ENCODE data around the gene RHEX.

The RHEX gene

DNA sequence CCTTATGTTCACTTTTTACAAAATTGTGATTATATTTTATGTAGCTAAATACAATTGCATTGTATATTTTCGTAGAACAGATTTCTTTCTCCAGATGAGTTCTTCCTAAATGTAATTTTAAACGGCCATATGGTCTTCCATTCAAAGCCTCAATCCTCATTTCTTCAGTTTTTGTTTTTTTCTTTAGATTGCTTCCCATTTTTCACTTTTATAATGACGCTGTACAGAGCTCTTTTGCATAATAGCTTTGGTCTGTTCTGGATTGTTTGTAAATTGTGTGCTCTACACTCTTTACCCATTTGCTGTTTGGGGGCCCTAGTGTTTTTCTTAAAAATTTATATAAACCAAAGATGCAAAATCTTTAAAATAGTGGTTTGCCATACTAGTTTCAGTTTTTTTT lies 36.4 kb downstream of the RHEX start:
- DNase-seq: no peak

DNA sequence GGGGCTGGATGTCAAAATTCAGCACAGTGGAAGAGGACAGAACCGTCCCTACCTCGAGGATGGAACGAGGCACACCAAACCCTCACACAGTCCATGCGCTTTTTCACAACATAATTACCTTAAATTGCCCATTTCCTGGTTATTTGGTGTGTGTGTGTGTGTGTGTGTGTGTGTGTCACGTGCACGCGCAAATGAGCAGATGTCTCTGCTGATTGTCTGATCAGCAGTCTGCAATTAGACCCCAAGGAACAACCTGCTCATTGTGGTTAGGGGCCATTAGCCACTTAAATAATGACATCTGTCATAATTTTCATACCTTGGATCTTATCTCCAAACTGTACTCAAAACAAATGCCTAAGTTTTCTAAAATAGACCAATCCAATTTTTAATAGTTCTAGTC lies 41.1 kb downstream of the RHEX start:
- no peak for DNase-seq

DNA sequence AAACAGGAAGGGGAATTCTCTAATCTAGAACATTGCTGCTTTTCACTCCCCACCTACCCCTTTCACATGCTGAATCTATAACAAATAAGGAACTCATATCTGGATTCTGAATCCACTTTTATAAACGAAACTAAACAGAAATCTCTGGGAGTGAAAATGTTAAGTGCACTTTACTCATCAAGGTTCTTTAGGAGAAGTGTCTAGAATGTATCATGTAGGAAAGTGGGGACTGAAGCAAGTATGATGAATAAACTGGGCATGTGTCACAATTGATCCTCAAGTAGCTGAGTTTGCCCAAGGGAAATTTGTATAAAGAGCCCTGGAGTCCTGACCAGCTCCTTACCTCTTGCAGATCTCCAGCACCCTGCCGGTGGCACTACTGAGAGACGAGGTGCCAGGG lies 44.4 kb downstream of the RHEX start:
- no peak for DNase-seq

DNA sequence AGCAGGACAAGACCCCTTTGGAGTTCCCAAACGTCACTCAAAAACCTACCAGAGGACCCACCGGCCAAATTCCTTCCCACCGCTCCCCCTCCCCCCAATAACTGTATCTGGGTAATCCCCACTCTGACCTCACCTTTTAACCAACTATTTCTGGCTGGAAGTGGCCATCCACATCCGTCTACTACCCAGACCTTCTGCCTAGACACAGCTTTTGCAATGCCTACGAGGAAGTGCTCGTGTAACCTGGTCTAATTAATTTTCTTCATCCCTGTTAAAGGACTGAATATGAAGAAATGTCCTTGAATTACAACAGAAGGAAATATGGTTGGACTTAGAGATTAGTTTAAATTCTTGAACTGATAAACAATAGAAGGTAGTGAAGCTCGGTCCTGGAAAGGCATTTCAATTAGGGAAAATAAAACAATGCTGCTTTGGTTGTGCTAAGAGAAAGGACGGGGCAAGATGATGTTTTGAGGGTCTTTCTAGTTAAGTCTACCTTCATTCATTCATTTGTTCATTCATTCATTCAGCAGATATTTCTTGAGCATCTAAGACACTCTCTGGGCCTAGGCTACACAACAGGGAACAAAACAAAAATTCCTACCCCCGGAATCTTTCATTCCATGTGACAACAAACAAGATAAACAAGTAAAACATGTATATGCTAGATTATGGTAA lies 45.4 kb downstream of the RHEX start:
- no peak for DNase-seq

DNA sequence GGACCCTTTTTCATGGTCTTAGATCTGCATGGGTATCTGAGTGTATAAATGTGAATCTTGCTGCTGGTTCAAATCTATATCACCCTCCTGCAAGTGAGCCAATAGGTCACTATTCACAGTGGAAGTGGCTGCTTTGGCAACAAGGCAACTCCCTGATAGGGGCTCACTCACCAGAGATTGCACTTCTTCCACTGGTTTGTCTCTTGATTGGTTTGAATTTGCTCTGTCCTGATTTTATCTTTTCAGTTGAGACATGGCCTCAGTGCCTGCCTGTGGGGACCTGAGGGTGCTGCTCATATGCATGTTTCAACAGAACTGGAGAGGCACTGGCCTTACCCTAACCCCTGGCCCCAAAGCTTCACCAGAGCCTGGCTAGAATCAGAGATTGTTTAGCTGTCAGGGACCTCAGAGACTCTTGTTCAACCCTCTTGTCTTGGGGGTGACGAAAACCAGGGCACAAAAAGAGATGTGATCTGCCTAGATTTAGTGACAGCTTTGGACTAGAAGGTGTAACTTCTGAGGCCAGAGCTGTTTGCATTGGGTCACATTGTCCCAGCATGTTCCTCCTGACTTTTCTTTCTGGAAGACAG lies 47.3 kb downstream of the RHEX start:
- no peak for DNase-seq

DNA sequence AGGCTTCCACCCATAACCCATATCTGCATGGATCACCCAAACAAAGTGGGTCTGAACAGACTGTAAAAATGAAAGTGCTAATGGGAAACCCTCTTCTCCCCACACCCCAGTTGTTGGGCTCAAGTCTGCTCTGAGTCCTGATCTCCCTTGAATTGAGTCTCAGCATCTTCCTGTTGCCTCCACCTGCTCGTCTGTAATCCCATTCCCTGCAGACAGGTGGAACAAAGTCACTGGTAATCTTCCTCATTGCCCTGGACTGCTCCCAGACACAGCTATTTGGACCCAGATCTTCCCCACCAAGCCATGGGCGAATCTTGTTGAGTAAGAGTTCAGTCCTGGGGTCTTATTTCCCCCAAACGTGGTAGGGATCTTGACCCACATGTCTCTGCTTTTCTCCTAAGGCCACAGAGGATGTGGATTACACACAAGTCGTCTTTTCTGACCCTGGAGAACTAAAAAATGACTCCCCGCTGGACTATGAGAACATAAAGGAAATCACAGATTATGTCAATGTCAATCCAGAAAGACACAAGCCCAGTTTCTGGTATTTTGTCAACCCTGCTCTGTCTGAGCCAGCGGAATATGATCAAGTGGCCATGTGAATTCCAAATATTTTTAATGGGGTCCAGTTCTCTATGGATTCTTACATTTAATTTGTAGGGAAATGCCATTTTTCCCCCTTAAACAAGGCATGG lies 48.5 kb downstream of the RHEX start:
- no peak for DNase-seq

DNA sequence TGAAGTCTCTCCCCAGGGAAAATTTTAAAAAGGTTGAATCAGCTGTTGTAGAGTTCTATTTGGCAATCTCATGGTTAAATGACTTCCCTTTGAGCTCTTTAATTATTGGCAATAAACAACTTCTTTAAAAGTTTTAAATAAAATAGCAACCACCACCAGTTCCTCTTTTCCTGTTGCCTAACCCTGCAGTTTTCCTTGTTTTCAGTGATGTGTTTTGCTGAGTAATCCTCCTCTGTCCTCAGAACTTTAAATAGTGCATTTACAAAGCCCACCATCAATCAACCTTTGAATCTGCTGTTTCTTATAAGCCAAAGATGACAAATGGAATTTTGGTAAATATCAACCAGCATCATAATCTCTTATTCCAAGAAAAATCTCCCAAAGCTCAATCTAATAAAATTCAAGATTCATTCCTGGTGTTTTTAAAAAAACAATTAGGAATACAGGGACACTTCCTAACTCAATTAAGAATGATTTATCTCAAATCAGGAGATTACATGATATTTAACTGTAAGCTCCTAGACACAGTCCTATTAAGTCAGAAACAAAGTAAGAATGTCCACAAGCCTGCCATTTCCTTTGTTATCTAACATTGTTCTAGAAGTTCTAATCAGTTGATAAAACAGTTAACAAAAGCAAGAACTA lies 49.4 kb downstream of the RHEX start:
- DNase-seq: no peak

DNA sequence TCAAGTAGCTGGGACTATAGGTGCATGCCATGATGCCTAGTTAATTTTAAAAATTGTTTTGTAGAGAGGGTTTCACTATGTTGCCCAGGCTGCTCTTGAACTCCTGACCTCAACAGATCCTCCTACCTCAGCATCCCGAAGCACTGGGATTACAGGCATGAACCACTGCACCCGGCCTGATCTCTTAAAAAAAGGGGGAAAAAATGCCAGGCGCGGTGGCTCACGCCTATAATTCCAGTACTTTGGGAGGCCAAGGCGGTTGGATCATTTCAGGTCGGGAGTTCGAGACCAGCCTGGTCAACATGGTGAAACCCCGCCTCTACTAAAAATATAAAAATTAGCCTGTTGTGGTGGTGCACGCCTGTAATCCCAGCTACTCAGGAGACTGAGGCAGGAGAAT lies 51.0 kb downstream of the RHEX start:
- DNase-seq: no peak

DNA sequence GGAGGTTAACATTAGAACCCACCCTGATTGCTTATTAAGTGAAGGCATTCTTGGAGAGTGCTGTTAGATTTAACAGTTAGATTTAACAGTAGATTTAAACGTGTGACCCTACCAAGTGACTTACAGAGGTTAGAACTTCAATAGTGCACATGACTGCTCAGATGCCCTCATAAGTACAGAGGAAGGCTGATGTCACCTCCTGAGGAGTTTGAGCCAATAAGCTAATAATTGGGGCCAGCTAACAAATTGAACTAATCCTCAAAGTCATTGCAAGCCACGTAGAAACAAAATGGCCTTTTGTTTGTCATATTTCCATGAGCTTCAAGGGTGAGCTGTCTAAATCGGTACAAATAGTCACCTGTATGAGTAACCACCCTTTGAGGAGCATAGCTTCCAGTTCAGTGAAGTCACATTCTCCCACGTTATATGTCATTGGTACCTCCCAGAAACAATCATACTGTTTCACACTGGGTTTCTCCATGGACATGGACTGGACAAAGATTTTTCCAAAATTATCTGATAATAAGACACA lies 52.6 kb downstream of the RHEX start:
- no peak for DNase-seq

DNA sequence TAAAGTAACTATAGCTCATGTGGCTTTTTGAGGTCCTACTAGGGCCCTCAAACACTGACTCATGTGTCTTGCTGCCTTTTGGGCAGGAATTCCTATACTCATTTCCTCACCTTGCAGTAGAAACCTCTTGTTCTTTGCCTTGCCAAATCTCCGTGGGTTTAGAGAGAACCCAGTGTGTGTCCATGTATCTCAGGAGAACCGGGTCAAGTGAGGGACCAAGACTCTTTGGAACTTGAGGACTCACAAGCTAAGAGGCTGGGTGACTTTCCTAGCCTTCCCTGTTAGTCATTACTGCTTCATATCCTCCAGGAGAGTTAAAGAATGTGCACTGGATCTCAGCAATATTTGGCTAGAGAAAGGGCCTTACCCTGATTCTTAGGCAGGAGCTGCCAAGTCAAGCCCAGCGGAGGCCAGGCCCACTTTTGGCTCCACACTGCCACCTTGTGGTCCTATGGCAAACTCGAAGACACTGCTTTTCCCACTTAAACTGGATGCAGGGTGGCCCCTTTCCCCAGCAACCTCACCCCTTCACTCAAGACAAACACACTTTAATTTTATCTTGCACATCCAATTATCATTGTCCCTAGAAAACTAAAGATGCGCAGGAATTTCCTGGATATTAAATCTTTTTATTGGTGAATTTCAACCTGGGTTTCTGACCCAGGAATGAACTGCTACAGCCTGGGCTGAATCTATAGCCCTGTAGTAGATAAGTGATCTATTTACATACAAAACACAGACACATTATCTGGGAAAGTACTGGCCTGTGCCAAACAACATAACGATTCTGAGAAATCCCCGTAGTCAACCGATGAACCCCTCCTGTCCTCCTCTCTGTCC lies 53.6 kb downstream of the RHEX start:
- peak in 54 of 56 donors; percentile 5 to 90 (median 51) for DNase-seq

DNA sequence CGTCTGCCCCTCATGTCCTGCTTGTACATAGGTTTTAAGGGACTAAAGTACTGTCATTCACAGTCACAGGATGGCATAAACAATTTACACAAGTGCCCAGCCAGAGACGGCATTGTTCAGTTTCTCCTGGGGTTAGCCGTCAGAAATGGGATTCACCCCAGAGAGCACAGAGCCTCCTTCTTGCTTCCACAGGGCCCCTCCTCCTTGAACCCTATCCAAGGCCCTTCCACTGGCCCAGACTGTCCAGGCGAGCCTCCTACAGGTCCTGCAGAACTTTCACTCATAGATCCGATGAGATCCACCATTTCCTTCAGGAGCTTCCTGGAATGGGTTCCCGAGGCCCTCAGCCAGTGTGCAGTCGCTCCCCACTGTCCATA lies 54.2 kb downstream of the RHEX start:
- DNase-seq: no peak

DNA sequence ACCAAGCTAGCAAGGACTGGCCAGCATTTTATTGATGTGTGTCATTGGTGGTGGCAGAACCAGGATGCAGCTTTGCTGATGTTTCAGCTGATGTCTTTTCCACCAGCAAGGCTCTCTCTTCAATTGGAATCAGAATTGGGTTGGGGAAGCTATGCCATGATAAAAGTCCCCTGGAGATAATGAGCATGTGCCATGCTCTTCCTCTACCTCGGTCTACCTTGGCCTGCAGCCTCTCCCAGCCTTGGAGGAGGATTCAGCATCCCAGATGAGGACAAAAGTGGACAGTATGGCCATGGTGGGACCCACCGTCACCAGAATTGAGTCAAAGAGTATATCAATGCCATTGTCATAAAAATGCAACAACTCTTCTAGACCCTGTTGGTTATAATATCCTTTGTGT lies 55.7 kb downstream of the RHEX start:
- no peak for DNase-seq

DNA sequence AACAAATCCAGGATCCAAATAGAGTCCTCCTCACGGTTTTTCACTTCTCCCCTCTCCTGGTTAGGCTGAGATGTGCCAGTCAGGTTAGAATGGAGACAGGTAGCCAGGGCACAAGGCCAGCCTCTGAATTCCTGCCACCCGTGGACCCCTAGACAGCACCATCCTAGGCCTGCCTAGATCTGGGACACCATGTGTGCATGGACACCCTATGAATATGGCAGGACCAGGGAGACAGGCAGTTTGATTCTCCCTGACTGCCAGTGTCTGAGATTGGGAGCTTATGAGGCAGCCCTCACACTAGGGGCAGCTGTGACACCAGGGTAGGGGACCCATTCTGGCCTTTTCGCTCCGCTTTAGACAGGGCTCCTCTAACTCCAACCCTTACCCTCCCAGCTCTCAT lies 56.7 kb downstream of the RHEX start:
- no peak for DNase-seq

DNA sequence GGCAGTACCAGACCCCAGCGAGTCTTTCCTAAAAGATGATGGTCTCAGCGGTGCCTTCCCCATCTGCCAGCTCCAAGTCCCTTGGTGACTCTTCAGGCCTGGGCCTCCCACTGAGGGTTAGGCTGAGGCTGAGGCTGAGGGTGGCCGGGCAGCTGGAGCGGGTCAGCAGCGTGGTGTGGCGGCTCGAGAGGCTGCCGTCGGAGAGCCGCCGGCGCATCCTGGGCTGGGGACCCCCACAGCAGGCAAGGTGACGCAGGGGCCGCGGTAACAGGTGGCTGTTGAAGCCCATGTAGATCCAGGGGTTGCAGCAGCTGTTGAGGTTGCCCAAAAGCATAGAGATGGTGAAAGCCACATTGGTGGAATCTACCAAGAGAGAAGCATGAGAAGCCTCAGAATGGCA lies 57.2 kb downstream of the RHEX start:
- DNase-seq: no peak

DNA sequence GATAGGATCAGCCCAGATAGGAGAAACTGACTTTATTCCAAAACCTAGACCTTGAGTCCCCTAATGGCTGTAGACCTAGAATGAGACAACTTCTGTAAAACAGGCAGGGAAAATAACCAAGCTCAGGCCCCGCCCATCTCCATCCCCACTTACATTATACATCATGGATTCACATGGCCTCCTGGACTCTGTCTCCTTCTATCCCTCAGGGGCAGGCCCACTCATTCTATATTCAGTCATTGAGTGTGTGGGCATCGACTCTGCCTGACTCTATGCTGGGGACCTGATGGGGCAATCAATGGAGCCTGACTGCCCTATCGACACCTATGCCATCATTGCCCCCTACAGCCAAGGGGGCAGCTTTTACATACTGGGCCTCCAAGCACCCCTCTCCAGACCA lies 57.8 kb downstream of the RHEX start:
- DNase-seq: no peak

DNA sequence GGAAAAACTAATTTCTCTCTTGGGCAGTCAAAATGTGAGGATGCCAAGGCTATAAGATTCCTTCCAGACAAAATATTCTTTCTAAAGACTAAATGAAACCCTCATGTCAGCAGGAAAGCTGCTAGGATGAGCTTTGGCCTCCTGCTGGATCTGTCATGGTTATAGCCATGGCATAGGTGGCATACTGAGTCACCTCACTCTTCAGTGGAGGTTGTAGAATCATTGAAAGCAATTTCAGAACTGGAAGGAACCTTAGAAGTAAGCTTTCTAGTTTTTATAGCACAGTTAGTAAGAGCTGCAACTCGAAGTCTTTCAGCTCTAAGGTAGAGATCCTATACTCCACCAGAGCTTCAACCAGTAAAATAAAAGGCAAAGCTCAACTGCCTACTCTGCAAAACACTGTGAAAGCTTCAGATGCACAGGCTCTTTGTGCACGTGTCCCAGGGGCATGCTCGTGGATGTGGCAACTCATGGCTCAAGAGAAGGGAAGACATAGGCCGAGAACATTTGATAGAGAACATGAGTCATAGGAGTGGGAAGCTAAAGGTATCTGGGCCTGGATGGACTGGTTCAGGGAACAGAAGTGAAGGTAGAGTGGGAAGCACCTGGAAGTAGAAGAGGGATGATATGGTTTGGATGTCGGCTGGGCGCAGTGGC lies 58.4 kb downstream of the RHEX start:
- no peak for DNase-seq

DNA sequence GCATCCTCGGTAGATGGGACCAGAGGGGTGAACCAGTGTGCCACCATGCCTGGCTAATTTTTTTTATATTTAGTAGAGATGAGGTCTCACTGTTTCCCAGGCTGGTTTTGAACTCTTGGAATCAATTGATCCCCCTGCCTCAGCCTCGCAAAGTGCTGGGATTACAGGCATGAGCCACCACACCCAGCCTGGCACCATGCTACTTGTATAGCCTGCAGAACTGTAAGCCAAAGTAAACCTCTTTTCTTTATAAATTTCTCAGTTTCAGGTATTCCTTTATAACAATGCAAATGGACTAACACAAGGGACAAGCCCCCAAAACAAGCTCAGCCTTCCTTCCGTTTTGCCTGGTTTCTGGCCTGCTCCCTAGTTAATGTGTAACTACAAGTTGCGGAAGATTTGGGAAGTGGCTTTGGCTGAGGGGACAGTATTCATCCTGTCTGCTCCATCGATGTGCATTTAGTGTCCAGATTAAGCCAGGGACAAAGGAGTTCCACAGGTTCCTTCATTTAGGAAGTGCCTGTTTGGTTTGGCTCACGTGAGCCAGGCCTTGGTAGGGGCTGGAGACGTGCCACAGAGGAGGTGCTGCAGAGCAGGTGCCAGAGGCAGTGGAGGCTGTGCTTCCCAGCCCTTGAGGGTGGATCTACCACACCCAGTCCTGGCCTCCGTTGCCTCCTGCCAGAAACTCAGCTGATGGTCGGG lies 59.8 kb downstream of the RHEX start:
- no peak for DNase-seq

DNA sequence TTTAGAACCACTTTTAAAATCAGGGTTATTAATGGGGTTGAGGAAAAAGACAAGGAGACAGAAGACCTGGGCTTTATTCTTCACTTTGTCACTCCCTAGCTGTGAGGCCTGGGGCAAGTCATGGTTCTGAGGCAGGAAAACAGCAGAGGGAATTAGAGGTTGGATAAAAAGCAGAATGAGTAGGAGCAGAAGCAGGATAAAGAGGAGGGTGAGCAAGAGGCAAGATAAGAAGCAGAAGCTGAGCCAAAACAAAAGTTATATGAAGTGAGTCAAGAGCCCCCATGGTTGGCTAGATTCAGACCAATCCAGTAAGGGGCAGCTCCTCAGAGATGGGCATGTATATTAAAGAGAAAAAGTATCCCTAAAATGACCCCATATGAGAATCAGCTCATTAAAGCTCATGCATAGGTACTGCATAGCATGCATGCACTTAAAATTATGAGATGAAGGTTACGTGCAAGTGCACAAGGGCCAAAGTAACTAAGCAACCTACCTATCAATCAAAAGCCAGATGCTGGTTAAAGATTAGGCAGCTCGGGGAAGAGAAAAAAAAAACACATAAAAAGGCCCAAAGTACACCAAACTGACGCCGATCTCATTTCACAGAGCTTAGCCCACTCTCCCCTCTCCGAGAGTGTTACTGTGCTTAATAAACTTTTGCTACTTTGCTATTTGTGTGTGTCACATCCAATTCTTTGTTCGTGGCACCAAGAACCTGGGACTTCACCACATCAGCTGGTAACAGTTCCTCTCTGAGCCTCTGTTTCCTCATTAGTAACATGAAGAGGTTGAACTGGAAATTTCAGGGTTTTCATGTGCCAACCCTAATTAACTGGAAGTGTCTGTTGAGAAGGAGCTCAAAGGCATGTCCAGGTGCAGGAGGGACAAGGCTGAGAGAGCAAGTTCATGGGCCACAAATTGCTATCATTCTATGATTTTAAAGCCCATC lies 62.0 kb downstream of the RHEX start:
- no peak for DNase-seq

DNA sequence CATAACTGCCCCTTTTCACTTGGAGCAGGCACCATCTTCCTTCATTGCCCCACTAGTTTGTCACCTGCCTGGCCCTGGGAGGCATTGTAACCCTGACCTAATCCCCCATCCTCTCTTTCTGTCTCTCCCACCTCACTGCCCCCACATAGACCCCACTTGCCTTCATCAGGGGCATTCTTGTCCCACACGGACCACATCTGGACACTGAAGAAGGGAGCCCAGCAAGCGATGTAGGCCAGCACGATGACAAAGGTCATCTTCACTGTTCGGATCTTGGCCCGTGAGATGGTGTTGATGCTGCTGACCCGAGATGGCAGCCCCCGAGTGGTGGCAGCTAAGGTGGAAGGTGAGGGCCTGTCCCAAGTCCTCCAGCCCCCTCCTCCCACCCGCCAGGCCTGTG lies 62.8 kb downstream of the RHEX start:
- DNase-seq: no peak

Measured in amygdala (tissue), 56 donors.